ENCODE results near the gene ENTHD1.
"Not testable (repeated sequence)": the region's sequence is repeated elsewhere in the genome, so short reads cannot be mapped to it uniquely, and the experiment has no call there.

ENTHD1 gene

DNA sequence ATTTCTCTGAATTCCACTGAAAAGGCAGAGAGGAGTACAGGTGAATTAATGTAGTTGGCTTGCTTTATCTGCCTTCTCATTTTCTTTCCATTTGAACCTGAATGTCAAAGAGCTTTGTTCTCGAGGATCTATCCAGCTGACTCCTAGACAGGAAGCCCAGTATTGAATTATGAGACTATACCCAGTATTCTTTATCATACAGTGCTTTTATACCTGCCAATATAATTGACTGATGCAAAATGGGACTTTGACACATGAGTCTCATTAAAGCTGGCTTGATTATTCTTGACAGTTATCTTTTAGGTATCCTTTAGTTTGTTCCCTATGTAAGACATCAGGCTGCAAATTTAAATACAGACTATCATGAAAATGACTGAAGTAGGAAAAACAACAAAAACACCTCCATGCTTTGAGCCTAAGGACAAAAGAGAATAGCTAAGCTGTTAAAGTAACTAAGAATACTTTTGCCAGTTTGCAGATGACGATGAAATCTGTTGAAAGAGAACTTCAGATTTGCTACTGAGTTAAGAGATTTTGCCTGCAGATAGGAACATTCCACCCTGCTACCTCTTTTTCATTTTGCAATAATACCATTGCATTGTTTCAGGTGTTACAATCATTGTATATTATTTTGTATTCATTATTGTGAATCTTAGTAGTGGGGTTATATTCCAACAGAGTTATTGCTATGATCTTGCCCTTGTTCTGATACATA, 117.1 kb downstream of the ENTHD1 start:
- DNase-seq = no peak

DNA sequence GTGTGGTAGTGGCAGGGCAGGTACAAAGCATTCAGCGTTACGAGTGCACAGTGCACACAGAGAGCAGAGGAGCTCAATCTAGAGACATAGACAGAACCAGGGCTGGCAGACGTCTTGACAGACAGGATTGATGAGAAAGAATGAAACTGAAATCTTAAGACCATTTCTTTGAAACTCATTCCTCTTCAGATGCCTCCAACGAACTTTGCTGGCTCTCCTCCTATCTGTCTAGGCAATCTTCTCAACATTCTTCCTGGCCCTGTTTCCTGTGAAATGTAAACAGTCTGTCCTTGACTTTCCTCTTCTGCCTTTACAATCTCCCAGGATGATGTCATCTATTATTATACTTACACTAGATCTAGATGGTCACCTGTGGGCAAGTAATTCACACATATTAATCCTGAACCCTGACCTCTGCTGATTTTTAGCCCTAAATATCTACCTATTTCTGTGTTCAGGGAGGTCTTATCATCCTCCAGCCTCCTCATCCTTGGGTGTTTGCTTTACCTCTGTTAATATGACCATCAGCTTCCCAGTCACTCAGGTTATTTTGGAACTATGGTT, 119.5 kb downstream of the ENTHD1 start:
- DNase-seq = peak; percentile 1

DNA sequence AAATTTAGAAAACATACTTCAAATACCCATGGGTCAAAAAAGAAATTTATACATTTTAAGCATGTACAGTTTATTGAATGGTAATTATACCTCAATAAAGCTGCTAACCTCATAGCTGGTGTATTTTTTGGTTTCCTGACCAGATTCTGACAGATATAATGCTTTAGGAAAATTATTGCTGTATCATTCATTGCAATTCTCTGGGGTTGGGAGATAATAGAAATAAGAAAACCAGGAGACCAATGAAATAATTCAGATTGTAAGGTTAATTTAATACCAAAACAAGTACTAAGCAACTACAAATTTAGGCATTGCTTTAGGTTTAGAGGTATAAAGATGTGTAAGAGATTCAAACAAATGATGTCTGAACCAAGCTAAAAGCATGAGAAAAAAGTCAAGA, 120.1 kb downstream of the ENTHD1 start:
- DNase-seq = no peak

DNA sequence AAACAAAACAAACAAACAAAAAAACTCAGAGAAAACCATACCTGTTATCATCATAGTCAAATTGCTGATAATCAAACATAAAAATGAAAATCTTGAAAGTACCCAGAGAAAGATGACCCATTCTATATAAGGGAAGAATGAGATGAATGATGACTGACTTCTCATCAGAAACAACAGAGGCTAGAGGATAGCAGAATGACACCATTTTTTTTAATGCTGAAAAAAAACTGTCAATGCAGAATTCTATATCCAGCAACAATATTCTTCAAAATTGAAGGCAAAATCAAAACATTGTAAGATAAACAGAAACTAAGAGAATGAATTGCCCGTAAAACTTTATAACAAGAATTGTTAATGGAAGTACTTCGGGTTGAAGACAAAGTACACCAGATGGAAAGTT, 122.1 kb downstream of the ENTHD1 start:
- no peak for DNase-seq

DNA sequence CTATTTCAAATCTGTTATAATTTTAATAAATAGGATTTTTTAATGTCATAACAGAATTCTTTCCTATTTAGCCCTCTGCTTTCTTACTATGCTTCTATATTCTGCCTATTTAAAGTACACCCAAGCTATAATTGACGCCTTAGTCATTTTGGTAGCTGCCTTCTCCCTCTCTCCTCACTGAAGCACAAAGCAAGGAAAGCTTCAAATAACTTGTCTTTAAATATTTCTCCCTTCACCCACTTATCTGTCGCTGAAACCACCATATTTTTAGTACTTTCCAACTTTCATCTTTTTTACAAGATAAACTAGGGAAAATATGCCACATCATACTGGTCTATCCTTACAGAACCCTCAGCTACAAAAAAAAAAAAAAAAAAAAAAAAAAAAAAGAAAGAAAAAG, 127.9 kb downstream of the ENTHD1 start:
- no peak for DNase-seq

DNA sequence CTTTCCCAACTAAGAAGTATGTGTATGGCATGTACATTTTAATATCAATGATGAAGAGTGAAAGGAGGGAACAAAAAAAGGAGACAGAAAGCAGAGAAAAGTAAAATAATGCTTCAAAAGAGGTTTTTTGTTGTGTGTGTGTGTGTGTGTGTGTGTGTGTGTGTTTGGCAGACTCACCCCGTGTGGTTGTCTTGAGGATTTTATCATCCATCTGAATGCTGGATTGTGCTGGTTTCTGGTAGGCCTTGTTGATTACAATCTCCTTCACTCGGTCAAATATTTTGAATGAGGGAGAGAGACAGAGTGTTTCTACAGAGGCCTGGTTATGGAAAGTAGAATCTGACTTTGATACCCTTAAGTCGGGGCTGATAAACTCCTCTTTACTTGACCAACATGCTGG, 128.5 kb downstream of the ENTHD1 start:
- DNase-seq = no peak

DNA sequence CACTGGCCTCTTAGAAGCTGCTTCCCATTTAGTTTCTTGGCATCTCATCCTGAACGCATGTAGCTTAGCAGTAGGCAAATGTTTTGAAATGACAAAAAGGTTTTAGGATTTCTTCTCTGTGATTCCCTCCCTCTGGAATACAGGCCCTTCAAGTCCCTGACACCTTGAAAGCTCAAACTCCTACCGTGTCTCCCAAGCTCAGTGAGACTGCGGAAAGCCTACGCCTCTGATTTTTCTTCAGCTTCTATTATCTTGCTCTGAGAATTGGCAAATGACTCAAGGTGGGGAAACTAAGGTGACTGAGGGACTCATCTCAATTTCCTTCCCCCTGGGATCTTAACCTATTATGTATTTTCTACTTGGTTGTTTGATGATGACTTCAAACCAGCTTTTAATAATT, 130.3 kb downstream of the ENTHD1 start:
- no peak for DNase-seq

DNA sequence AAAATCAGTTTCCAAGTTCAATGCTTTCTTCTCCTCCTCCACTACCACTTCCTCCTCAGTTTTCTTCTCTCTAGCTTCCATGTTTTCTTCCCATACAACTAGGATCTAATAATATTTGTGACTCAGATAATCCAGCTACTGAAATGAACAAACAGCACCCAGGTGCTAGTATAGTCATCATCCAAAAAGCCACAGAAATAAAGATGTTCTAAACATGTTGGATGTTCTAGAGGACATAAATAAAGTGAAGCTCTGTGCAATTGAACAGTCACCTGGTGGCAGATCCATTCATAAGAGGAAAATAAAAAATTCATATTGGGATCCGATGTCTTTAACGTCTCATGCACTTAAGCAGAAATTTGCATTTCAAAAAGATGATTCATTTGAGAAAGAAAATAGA, 142.8 kb downstream of the ENTHD1 start:
- DNase-seq = no peak

DNA sequence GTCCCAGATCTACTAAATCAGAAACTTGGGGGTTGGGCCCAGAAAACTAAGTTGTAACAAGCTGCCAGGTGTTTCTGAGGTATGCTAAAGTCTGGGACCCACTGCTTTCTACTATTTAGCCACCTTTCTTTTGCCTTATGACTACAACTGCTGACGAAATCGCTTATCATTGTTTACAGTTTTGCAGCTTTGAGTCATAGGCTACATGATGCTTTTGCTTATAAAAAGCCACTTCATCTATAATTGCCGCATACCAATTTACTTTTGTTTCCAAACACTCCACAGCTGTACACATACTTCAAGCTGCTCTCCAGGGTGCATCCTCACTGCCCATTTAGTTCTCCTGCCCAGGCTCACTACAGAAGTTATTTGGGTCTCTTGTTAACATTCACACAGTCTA, 144.7 kb downstream of the ENTHD1 start:
- DNase-seq = no peak

DNA sequence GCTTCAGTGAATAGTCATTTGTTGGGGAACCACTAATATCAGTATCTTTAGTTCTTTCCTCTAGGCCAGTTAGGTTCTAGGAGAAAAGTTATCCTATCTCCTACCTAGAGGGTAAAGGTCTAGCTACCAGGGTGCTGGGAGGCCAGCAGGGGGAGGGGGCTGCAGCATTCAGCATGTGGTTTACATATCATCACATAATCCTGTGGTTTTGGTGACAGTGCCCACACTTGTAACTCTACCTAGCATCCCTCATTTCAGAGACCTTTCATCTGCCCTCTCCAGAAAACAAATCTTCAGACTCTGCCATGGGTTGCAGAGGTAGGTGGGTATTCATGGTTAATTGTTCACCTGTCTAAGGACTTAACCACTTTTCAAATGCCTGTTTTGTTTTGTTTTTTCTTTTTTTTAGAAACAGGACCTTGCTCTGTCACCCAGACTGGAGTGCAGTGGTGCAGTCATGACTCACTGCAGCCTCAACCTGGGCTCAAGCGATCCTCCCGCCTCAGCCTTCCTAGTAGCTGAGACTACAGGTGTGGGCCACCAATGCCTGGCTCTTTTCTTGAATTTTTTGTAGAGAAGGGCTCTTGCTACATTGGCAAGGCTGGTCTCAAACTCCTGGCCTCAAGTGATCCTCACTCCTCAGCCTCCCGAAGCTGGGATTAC, 146.8 kb downstream of the ENTHD1 start:
- DNase-seq = no peak

DNA sequence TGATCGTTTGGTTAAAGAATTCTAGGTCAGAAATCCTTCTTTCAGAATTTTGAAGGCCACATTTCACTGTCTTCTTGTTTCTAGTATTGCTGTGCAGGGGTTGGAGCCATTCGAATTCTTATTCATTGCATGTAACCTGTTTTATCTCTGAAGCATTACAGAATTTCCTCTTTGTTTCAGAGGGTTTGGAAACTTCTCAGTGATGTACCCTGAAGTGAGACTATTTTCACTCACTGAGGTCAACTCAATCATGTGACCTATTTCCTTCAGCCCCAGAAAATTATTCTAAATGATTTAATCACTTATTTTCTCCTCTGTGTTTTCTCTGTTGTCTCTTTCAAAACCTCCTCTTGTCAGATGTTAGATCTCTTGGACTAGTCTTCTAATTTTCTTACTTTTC, 147.8 kb downstream of the ENTHD1 start:
- DNase-seq = no peak

DNA sequence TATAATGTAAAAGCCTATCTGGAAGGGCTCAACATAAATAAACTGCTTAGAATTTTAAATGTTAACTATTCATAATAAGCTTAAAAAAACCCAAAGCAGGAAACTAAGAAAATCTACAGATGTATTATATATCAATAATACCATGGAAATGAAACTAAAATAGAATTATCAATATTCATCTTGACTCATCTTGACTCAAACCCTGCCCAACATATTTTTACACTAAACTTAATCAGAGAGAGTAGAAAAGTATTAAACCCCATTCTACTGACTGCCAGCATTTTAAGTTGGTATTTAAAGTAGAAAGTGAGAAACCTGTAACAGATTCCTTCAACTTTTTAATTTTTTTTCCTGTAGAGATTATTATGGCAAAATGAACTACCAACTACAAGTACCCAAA, 149.2 kb downstream of the ENTHD1 start:
- no peak for DNase-seq

DNA sequence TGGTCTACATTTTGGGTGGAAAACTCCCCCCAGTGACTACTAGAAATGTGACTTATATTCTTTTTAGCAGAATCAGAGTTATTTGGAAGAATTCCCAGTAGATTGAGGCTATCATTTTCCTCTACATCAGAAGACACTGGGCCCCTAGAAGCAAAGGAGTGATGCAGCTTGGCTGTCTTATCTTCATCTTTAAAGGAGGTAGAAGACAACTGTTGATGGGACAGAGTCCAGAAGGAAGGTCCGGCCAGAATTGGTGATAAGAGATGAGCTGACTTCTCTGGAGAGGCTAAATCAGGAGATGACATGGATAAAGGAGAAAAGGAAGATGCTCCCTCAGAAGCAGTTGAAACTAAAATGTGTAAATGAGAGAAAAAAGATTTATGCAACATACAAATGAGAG, 149.6 kb downstream of the ENTHD1 start:
- no peak for DNase-seq

DNA sequence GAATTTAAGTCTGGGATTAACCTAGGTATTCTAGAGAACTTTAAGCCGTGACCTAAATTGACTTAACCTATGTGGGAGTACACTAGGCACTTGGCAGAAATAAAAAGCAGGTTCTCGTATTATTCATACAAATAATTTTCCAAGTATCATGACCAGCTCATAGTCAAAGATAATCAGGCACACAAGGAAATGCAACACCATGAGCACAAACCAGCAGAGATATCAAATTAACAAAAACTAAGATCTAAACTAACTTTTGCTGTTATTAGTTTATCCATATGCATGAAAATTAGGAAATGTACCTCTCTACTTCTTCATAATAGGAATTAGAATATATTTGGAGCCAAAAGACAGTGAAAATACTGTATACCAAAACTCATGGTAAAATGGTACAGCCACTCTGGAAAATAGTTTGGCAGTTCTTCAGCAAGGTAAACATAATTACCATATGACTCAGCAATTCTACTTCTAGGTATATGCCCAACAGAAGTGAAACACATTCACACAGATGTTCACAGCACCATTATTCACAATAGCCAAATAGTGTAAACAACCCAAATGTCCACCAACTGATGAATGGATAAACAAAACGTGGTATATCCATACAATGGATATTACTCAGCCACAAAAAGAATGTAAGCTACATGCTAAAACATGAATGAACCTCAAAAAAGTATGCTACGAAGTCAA, 154.1 kb downstream of the ENTHD1 start:
- no peak for DNase-seq

DNA sequence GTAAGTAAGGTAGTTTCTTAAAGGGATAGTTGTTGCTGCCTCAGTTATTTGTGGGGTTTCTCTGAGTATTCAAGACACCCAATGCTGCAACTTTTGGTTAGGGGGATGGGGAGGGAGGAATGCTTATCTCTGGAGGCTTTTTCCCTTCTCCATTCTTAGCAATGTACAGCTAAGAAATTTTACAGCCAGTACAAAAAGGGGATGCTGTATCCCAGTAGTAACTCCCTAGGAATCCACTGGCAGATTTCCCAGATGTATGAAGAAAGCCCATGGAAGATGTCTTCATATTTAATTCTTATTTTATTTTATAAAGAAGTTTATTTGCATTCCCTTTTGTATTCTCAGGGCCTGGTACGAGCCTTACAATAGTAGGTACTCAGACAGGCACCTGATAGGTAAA, 154.8 kb downstream of the ENTHD1 start:
- DNase-seq = peak; percentile 72

DNA sequence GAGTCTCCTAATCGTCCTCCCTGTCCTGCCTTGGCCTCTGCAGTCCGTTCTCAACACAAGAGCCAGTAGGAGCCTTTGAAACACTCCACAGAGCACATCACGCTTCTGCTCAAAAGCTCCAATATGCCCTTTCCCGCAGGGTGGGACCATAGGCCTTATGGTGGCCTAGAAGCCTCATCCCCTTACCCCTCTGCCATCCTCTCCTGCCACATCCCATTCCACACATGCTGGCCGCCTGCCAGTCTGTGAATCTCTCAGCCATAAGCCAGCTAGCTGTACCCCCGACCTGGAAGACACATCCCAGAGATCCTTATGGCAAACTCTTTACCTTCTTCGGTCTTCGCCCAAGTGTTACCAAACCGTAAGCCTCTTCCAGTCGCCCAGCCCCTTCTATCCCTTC, 157.8 kb downstream of the ENTHD1 start:
- no peak for DNase-seq

DNA sequence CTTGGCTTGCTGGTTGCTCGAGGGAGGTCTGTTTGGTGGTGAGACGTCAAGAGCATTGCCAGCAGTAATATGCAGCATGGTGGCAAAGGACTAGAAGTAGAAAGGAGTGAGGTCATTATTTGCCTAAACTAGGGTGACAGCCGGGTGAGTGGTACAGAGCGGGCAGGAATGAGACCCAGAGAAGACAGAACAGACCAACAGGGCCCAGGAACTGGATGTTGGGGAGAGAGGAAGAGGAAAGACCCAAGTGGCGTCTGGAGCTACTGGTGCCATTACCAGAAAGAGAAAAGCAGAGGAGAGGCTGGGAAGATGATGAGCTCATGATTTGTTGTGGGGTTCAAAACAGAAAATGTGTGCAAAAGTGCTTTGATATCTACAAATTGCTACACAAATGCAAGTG, 158.7 kb downstream of the ENTHD1 start:
- DNase-seq = no peak

DNA sequence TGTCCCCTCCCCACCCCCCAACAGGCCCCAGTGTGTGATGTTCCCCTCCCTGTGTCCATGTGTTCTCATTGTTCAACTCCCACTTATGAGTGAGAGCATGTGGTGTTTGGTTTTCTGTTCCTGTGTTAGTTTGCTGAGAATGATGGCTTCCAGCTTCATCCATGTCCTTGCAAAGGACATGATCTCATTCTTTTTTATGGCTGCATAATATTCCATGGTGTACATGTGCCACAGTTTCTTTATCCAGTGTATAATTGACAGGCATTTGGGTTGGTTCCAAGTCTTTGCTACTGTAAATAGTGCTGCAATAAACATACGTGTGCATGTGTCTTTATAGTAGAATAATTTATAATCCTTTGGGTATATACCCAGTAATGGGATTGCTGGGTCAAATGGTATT, 159.5 kb downstream of the ENTHD1 start:
- not testable (repeated sequence) for DNase-seq

DNA sequence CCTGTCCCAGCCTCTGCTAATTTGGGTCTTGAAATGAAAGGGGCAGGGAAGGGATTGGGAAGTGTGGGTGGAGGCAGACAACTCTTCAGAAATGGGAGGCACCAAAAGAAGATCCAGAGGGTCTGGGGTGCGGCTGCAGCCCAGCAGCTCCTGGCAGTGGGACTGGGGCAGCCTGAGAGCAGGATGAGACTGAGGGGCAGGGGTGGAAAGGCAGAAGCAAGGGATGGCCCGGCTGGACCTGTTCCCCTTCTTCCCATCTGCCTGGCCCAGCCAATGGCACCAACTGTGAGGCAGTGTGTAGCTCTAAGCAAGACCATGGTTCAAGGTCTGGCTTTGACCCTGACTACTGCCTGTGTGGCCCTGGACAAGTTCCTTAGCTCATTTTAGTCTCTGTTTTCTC, 160.4 kb downstream of the ENTHD1 start:
- no peak for DNase-seq

DNA sequence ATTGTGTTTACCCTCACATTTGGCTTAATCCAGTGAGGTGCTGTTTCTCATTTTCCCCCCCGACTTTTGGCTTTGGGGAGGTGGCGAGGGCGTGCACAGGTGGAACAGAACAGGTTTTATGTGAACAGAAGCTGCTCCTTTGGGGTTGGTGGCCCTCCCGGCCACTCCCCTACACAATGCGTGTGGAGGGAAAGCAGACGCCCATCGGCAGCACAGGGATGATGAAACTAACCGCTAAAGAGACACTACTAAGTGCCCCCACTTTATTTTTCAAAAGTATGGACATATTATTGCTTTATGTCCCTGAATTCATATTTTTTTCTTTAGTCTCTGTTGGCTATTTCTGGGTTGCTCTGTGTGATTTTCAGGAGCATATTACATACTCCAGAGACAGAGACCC, 160.9 kb downstream of the ENTHD1 start:
- DNase-seq = no peak

DNA sequence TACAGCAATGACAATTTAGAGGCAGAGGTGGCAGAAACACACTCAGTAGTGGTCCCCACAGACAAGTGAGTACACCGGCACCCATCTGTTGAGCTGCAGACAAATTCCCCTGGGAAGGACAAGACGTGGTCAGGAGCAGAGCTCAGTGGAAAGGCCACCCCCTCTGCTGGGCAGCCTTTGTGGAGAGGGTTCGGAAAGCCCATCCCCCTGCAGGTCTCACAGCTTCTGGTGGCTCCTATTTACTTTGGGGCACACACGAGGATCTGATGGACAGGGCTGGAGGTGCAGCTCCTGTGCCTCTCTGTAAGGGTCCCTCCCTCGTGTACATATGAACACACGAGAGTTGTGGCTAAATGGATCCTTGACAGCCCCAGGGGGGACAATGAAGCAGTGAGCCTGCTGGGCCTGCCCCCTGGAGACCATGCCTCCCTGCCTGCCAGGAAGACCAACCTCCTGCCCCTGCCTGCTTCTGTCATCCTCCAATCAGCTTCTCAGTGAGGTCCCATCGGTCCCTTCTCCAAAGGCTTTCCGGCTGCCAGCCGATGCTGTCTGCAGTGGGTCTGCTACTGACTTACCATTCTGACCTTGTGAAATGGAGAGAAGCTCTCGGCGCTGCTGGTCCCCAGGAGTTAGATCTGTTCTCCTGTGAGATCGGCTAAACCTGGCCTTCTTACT, 161.5 kb downstream of the ENTHD1 start:
- no peak for DNase-seq

DNA sequence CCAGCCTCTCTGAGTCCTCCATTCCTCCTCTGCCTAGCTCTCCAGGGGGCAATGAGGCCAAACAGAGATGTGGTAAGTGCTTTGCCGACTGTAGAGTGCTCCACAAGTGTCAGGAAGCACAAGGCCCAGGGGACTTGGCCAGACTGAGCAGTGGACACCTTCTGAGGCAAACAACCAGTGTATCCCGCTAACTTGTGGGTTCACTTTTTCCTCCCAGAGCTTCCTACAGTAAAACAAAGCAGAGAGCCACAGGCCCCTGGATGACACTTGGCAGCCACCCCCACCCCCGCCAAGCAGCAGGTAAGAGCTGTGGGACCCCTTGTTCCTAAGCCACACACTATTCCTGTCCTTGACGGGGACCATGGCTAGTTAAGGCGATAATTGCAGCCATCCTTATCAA, 162.1 kb downstream of the ENTHD1 start:
- DNase-seq = no peak

DNA sequence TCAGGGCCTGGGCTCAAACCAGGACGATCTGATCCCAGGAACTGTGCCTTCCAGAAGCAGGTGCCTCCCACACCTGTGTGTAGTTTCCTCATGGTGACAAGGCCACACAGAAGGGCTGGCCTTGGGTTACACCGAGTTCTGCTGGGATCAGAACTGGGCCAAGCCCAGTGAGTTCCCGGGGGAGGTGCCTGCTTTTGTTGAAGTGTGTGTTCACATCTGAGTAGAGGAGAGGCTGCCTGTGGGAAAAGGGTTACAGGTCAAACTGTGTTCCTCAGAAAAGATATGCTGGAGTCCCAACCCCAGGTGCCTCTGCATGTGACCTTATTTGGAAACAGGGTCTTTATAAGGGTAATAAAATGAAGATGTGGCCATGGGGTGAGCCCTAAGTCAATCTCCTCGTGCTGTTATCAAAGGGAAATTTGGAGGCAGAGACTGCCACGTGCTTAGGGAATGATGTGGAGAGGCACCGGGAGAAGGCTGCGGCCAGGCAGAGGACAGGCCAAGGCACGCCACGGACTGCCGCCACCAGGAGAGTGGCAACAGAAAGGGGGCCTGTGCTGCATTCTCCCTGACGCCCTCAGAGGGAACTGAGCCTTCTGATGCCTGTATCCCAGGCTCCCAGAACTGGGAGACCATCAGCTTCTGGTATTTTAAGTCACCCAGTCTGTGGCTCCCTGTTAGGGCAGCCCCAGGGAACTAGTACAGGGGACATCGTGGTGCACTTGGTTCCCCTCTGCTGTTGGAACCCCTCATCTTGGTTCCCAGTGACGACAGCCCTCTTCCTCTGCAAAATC, 164.2 kb downstream of the ENTHD1 start:
- DNase-seq = no peak
